ENCODE measurements around the gene MUCL1. TPM values are rescaled to one million over a fixed set of nuclear protein-coding genes. Genes with fewer than 3 reads are reported as not detected.
"Not testable (repeated sequence)": the region's sequence is repeated elsewhere in the genome, so short reads cannot be mapped to it uniquely, and the experiment has no call there.

The MUCL1 gene
- total RNA-seq, 1 donor from 2014 or later: not detected

GRCh38 chr12:54870048-54870447 lies 15.7 kb downstream of the MUCL1 start:
- no peak for DNase-seq (ENCODE audit: low read depth)
- no peak overlapping the region for H3K4me3 ChIP-seq (ENCODE audit: low read depth, low read length)
- TF ChIP-seq, protein P1, sequence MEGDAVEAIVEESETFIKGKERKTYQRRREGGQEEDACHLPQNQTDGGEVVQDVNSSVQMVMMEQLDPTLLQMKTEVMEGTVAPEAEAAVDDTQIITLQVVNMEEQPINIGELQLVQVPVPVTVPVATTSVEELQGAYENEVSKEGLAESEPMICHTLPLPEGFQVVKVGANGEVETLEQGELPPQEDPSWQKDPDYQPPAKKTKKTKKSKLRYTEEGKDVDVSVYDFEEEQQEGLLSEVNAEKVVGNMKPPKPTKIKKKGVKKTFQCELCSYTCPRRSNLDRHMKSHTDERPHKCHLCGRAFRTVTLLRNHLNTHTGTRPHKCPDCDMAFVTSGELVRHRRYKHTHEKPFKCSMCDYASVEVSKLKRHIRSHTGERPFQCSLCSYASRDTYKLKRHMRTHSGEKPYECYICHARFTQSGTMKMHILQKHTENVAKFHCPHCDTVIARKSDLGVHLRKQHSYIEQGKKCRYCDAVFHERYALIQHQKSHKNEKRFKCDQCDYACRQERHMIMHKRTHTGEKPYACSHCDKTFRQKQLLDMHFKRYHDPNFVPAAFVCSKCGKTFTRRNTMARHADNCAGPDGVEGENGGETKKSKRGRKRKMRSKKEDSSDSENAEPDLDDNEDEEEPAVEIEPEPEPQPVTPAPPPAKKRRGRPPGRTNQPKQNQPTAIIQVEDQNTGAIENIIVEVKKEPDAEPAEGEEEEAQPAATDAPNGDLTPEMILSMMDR (conservative IDR thresholded peaks at IDR 0.05; ENCODE audit: low read depth, low read length): no peak

DNA sequence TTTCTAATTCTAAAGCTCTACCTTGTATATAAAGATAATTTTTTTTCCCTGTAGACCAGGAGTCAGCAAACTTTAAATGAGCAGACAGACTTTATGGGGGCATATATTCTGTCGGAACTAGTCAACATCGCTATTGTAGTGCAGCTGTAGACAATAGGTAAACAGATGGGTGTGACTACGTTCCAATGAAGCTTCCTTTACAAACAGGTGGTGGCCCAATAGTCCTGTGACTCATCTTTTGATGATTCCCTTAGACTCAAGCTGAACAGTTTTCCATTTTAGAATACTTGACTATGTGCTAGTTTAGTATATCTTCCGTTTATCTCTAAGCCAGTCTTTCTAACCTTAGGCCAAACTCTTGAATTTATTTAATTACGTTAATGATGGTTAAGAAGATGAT lies 16.3 kb downstream of the MUCL1 start:
- TF ChIP-seq, protein P1 (conservative IDR thresholded peaks at IDR 0.05; ENCODE audit: low read depth, low read length): no peak
- DNase-seq (ENCODE audit: low read depth): no peak
- H3K4me3 ChIP-seq (ENCODE audit: low read depth, low read length): no peak overlapping the region

- DNase-seq (ENCODE audit: low read depth): no peak
- H3K4me3 ChIP-seq (ENCODE audit: low read depth, low read length): no peak overlapping the region
- TF ChIP-seq, protein P1 (conservative IDR thresholded peaks at IDR 0.05; ENCODE audit: low read depth, low read length): no peak
Observed at GRCh38 chr12:54879150-54879549, 24.8 kb downstream of the MUCL1 start.

DNA sequence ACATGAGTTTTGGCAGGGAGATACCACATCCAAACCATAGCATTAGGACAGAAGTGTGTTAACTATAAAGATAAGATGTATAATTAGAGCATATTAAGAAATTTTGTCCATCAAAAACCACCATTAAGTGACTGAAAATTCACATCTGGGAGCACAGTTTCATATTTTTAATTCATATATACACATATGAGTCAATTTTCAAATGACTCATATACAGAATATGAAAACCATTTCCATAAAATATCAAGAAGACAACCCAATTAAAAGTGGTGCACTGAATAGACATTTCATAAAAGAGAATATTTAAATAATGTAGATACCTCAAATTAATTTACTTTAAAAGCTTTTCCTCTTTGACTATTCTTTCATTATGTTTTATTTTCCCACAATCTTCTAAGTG lies 25.3 kb downstream of the MUCL1 start:
- TF ChIP-seq, protein P1 (conservative IDR thresholded peaks at IDR 0.05; ENCODE audit: low read depth, low read length): no peak
- no peak for DNase-seq (ENCODE audit: low read depth)

GRCh38 chr12:54882079-54882478 lies 27.8 kb downstream of the MUCL1 start:
- H3K4me3 ChIP-seq (ENCODE audit: low read depth, low read length): no peak overlapping the region
- TF ChIP-seq, protein P1 (conservative IDR thresholded peaks at IDR 0.05; ENCODE audit: low read depth, low read length): no peak
- DNase-seq (ENCODE audit: low read depth): no peak

More for the DNA sequence above, 25.3 kb downstream of the MUCL1 start:
- no peak overlapping the region for H3K4me3 ChIP-seq (ENCODE audit: low read depth, low read length)

DNA sequence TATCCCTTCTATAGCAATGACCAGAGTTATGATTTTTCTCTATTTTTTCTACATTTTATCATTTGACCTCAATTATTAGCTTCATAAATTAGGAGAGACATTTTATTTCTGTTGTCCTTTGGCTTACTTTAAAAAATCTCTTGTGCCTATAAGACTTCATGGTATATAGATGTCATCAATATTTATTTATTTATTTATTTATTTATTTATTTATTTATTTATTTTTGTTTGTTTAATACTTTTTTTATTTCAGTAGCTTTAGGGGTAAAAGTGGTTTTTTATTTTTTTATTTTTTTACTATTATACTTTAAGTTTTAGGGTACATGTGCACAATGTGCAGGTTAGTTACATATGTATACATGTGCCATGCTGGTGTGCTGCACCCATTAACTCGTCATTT lies 28.3 kb downstream of the MUCL1 start:
- not testable (repeated sequence) for H3K4me3 ChIP-seq (ENCODE audit: low read depth, low read length); DNase-seq (ENCODE audit: low read depth)

DNA sequence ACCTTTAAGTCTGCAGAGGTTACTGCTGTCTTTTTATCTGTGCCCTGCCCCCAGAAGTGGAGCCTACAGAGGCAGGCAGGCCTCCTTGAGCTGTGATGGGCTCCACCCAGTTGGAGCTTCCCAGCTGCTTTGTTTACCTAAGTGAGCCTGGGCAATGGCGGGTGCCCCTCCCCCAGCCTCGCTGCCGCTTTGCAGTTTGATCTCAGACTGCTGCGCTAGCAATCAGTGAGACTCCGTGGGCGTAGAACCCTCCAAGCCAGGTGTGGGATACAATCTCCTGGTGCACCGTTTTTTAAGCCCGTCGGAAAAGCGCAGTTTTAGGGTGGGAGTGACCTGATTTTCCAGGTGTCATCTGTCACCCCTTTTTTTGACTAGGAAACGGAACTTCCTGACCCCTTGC lies 34.1 kb downstream of the MUCL1 start:
- DNase-seq (ENCODE audit: low read depth); H3K4me3 ChIP-seq (ENCODE audit: low read depth, low read length): not testable (repeated sequence)

DNA sequence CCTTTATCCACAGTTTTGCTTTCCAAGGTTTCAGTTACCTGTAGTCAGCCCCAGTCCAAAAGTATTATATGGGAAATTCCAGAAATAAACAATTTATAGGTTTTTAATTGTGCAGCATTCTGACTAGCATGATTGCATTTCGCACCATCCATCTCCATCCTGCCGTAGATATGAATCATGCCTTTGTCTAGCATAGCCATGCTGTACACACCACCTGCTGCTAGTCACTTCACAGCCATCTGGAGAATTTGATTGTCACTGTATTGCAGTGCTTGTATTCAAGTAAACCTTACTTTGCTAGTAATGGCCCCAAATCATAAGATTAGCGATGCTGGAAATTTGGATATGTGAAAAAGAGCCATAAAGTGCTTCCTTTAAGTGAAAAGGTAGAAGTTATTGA lies 36.0 kb downstream of the MUCL1 start:
- no peak overlapping the region for H3K4me3 ChIP-seq (ENCODE audit: low read depth, low read length)
- TF ChIP-seq, protein P1 (conservative IDR thresholded peaks at IDR 0.05; ENCODE audit: low read depth, low read length): no peak
- no peak for DNase-seq (ENCODE audit: low read depth)

All from epithelial cell of proximal tubule (primary cell).